Nephron progenitor cell (in vitro differentiated cells): ENCODE measurements around the gene OR4D1.
"Not testable (repeated sequence)": the region's sequence is repeated elsewhere in the genome, so short reads cannot be mapped to it uniquely, and the experiment has no call there.

Source experiments
- DNase-seq: peaks from one replicate; pipeline ENCODE4 v3.0.0; 2021
- H3K27ac Mint-ChIP-seq: 2 replicates; pipeline ENCODE4 v1.8.0; 2021; ENCODE audit warnings: mild to moderate bottlenecking, moderate library complexity, mixed read lengths
- H3K27me3 Mint-ChIP-seq: 2 replicates; pipeline ENCODE4 v1.8.0; 2021; ENCODE audit warnings: mild to moderate bottlenecking, low read depth, mixed read lengths; ENCODE audit not compliant: poor library complexity
- H3K36me3 Mint-ChIP-seq: 2 replicates; pipeline ENCODE4 v1.8.0; 2021; ENCODE audit warnings: low read depth, mixed read lengths
- H3K4me1 Mint-ChIP-seq: 2 replicates; pipeline ENCODE4 v1.8.0; 2021; ENCODE audit warnings: mixed read lengths
- H3K4me3 Mint-ChIP-seq: 2 replicates; pipeline ENCODE4 v1.8.0; 2021; ENCODE audit warnings: mild to moderate bottlenecking, moderate library complexity, mixed read lengths
- H3K9me3 Mint-ChIP-seq: 2 replicates; pipeline ENCODE4 v1.8.0; 2021; ENCODE audit warnings: mild to moderate bottlenecking, moderate library complexity, mixed read lengths
- TF ChIP-seq, protein P1 (sequence below): fragments of 200-600 bp; sonication (generic); IDR thresholded peaks from 2 replicates; pipeline ENCODE4 v1.5.0; 2021; ENCODE audit warnings: antibody characterized with exemption

Gene OR4D1

GRCh38 chr17:58120195-58120822 lies 27.9 kb upstream of the OR4D1 start:
- H3K4me3 Mint-ChIP-seq = no peak overlapping the region
- H3K27ac Mint-ChIP-seq = no peak overlapping the region
- H3K27me3 Mint-ChIP-seq = peaks cover 61% of the 10 kb centered on the region
- DNase-seq = peak; percentile 73
- H3K4me1 Mint-ChIP-seq = no peaks in the 10 kb centered on the region
- H3K9me3 Mint-ChIP-seq = no peaks in the 10 kb centered on the region
- H3K36me3 Mint-ChIP-seq = no peaks in the 10 kb centered on the region
- TF ChIP-seq, protein P1, sequence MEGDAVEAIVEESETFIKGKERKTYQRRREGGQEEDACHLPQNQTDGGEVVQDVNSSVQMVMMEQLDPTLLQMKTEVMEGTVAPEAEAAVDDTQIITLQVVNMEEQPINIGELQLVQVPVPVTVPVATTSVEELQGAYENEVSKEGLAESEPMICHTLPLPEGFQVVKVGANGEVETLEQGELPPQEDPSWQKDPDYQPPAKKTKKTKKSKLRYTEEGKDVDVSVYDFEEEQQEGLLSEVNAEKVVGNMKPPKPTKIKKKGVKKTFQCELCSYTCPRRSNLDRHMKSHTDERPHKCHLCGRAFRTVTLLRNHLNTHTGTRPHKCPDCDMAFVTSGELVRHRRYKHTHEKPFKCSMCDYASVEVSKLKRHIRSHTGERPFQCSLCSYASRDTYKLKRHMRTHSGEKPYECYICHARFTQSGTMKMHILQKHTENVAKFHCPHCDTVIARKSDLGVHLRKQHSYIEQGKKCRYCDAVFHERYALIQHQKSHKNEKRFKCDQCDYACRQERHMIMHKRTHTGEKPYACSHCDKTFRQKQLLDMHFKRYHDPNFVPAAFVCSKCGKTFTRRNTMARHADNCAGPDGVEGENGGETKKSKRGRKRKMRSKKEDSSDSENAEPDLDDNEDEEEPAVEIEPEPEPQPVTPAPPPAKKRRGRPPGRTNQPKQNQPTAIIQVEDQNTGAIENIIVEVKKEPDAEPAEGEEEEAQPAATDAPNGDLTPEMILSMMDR = no peak

GRCh38 chr17:58121925-58122324 lies 26.3 kb upstream of the OR4D1 start:
- no peaks in the 10 kb centered on the region for H3K4me1 Mint-ChIP-seq
- no peak overlapping the region for H3K27ac Mint-ChIP-seq
- no peaks in the 10 kb centered on the region for H3K36me3 Mint-ChIP-seq
- peaks cover 63% of the 10 kb centered on the region for H3K27me3 Mint-ChIP-seq
- no peak for DNase-seq
- TF ChIP-seq, protein P1 = no peak
- H3K4me3 Mint-ChIP-seq = no peak overlapping the region
- H3K9me3 Mint-ChIP-seq = no peaks in the 10 kb centered on the region

DNA sequence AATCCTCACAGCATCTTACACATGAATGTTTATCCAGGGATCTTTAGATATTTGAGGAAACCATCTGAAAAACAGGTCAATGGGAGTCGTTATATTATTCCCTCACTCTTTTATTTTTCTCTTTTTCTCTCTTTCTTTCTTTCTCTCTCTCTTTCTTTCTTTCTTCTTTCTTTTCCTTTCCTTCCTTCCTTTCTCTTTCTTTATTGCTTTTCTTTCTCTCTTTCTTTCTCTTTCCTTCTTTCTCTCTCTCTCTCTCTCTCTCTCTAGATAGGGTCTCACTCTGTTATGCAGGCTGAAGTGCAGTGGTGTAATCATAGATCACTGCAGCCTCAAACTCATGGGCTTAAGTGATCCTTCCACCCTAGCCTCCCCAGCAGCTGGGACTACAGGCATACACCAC lies 20.3 kb upstream of the OR4D1 start:
- Mint-ChIP-seq H3K4me1 (no peaks in the 10 kb centered on the region), H3K9me3 (no peaks in the 10 kb centered on the region), H3K27ac (no peak overlapping the region), H3K36me3 (no peaks in the 10 kb centered on the region), H3K4me3 (no peak overlapping the region), H3K27me3 (peaks cover 66% of the 10 kb centered on the region)
- TF ChIP-seq, protein P1 = no peak
- DNase-seq = no peak

DNA sequence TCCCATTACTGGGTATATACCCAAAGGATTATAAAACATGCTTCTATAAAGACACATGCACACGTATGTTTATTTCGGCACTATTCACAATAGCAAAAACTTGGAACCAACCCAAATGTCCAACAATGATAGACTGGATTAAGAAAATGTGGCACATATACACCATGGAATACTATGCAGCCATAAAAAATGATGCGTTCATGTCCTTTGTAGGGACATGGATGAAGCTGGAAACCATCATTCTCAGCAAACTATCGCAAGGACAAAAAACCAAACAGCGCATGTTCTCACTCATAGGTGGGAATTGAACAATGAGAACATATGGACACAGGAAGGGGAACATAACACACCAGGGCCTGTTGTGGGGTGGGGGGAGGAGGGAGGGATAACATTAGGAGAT lies 15.5 kb upstream of the OR4D1 start:
- not testable (repeated sequence) for H3K9me3 Mint-ChIP-seq, H3K4me3 Mint-ChIP-seq, H3K27ac Mint-ChIP-seq, H3K4me1 Mint-ChIP-seq, DNase-seq, H3K36me3 Mint-ChIP-seq
- H3K27me3 Mint-ChIP-seq = peaks cover 83% of the 10 kb centered on the region

GRCh38 chr17:58136669-58137279 lies 11.4 kb upstream of the OR4D1 start:
- Mint-ChIP-seq H3K9me3 (peaks cover 14% of the 10 kb centered on the region), H3K27me3 (peaks cover 84% of the 10 kb centered on the region), H3K36me3 (no peaks in the 10 kb centered on the region), H3K4me3 (no peak overlapping the region), H3K27ac (no peak overlapping the region), H3K4me1 (no peaks in the 10 kb centered on the region)
- DNase-seq = no peak
- TF ChIP-seq, protein P1 = peak; percentile 33

DNA sequence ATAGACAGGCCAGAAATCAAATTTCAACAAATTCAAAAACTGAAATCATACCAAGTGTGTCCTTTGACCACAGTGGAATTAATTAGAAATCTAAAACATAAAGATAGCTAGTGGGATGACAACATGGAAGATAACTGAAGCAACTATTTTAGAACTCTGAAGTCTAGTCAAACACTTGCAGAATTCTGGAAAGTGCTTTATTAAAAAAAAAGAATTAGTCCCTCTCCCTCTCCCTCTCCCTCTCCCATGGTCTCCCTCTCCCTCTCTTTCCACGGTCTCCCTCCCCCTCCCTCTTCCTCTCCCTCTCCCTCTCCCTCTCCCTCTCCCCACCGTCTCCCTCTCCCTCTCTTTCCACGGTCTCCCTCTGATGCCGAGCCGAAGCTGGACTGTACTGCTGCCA lies 6.7 kb upstream of the OR4D1 start:
- no peak overlapping the region for H3K4me3 Mint-ChIP-seq
- peaks cover 58% of the 10 kb centered on the region for H3K27me3 Mint-ChIP-seq
- TF ChIP-seq, protein P1 = no peak
- DNase-seq = no peak
- H3K9me3 Mint-ChIP-seq = peaks cover 43% of the 10 kb centered on the region
- H3K36me3 Mint-ChIP-seq = no peaks in the 10 kb centered on the region
- H3K4me1 Mint-ChIP-seq = no peaks in the 10 kb centered on the region
- no peak overlapping the region for H3K27ac Mint-ChIP-seq

GRCh38 chr17:58143335-58143734 lies 4.8 kb upstream of the OR4D1 start:
- Mint-ChIP-seq H3K27me3 (peaks cover 57% of the 10 kb centered on the region), H3K9me3 (peaks cover 43% of the 10 kb centered on the region)
- not testable (repeated sequence) for DNase-seq, H3K27ac Mint-ChIP-seq, H3K36me3 Mint-ChIP-seq, H3K4me3 Mint-ChIP-seq, H3K4me1 Mint-ChIP-seq
